Prostate gland (tissue), 2 donors: ENCODE measurements around the gene TIMP3. TPM values are rescaled to one million over a fixed set of nuclear protein-coding genes. Genes with fewer than 3 reads are reported as not detected.

Experiments used
- DNase-seq: peaks from one replicate; pipeline ENCODE4 v3.0.0-alpha.2; 2019; ENCODE audit warnings: low spot score
- H3K27ac ChIP-seq, 2 donors: fragments of 200-600 bp; sonication (generic); 2 replicates each; pipeline ENCODE4 v1.5.1; 2017 to 2019
- H3K27me3 ChIP-seq: fragments of 200-600 bp; sonication (generic); replicated peaks from 2 replicates; pipeline ENCODE4 v1.5.1; 2019; ENCODE audit not compliant: insufficient read depth
- H3K36me3 ChIP-seq, 2 donors: fragments of 200-600 bp; sonication (generic); 1 replicate in 1 of 2; 2 replicates in 1 of 2; pipeline versions ENCODE4 v1.5.1 to v1.8.1; 2017 to 2019
- H3K4me1 ChIP-seq: fragments of 200-600 bp; sonication (generic); replicated peaks from 2 replicates; pipeline ENCODE4 v1.5.1; 2019
- H3K4me3 ChIP-seq, 2 donors: fragments of 200-600 bp; sonication (generic); 2 replicates each; pipeline ENCODE4 v1.5.1; 2017 to 2019
- H3K9me3 ChIP-seq: fragments of 200-600 bp; sonication (generic); 2 replicates; pipeline ENCODE4 v1.5.1; 2017
- POLR2A ChIP-seq: fragments of 450-650 bp; IDR thresholded peaks from one replicate; pipeline ENCODE4 v1.6.1; 2016; ENCODE audit warnings: antibody characterized with exemption, mild to moderate bottlenecking
- POLR2AphosphoS5 ChIP-seq: sonication (generic); formaldehyde crosslinking; IDR thresholded peaks from one replicate; pipeline ENCODE4 v1.6.1; 2017; ENCODE audit warnings: antibody characterized with exemption
- WGBS: methylation state at CpG from one replicate; pipeline ENCODE4 v1.1.5; 2018; 5-methylcytosine and 5-hydroxymethylcytosine counted together
- intact Hi-C: fragments of 100-400 bp; cut with DNase I; formaldehyde crosslinking; loops from one replicate; pipeline ENCODE4 v1.14.2; 2022
- total RNA-seq, 2 donors: library from RNA; depleted of rRNA; stranded (reverse); fragments of >200 nt; gene quantifications; one replicate each; pipeline ENCODE4 v1.1.0, GENCODE V29; 2016
- TF ChIP-seq, protein P1 (sequence below), 4 experiments: fragments of 200-600 bp in 2 of 4; fragments of 450-650 bp in 2 of 4; sonication (generic) in 2 of 4; IDR thresholded peaks; 1 replicate in 3 of 4; 2 replicates in 1 of 4; pipeline ENCODE4 v1.5.1; 2016 to 2019; ENCODE audit warnings: antibody characterized with exemption in 4 of 4, mild to moderate bottlenecking in 2 of 4, moderate library complexity in 2 of 4

The TIMP3 gene
- total RNA-seq, 2 donors from 2014 or later, result 148 to 397 TPM

DNA sequence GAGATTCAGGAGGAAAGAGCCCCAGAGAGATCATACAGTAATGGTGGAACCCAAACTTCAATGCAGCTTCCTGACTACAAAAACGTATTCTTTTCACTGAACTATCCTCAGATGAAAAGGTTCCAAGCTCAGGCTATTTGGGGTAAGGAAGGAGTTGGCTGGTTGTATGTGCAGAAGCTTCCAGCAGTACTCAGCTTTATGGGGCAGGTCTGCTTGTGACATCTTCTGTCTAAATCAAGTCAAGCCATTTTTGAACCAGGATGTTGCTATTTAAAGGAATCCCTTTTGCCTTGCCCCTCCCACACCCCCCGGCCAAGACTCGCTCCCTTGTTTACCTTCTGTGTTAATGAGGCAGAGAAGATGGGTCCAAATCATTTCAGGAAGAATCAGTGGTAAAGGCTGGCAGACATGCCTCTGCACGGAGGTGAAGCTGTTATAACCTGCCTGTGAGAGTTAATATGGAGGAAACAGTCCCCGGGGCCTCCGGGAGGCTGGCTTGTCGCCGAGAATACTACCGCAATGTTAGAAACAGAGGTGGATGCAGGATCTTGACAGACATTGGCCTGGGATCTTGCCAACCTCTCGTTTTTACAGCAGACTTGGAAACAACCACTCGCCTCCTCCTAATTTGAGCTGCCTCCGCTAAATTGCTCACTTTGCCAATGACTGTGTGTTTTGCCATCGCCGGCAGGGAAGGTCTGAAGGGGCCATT, 45.4 kb downstream of the TIMP3 start:
- no peaks in the 10 kb centered on the region for H3K36me3 ChIP-seq
- no peaks in the 10 kb centered on the region for H3K27me3 ChIP-seq
- no peak overlapping the region for H3K4me3 ChIP-seq
- intact Hi-C loops, result no loop called here
- peaks cover 16% of the 10 kb centered on the region for H3K4me1 ChIP-seq
- H3K27ac ChIP-seq, result peak overlapping the region; percentile 60 to 68
- TF ChIP-seq, protein P1, sequence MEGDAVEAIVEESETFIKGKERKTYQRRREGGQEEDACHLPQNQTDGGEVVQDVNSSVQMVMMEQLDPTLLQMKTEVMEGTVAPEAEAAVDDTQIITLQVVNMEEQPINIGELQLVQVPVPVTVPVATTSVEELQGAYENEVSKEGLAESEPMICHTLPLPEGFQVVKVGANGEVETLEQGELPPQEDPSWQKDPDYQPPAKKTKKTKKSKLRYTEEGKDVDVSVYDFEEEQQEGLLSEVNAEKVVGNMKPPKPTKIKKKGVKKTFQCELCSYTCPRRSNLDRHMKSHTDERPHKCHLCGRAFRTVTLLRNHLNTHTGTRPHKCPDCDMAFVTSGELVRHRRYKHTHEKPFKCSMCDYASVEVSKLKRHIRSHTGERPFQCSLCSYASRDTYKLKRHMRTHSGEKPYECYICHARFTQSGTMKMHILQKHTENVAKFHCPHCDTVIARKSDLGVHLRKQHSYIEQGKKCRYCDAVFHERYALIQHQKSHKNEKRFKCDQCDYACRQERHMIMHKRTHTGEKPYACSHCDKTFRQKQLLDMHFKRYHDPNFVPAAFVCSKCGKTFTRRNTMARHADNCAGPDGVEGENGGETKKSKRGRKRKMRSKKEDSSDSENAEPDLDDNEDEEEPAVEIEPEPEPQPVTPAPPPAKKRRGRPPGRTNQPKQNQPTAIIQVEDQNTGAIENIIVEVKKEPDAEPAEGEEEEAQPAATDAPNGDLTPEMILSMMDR (IDR thresholded peaks at IDR 0.05), result peak in 1 of 4 experiments; percentile 6
- TF ChIP-seq POLR2AphosphoS5 (peak; percentile 94), POLR2A (no peak)
- WGBS, result 12% methylated on average over 14 of the region's 14 CpGs
- H3K9me3 ChIP-seq, result no peaks in the 10 kb centered on the region
- DNase-seq, result peak; percentile 94

- H3K4me1 ChIP-seq, result peaks cover 20% of the 10 kb centered on the region
- DNase-seq, result no peak
- H3K27ac ChIP-seq, result peak overlapping the region in 1 of 2 donors; percentile 68
- H3K27me3 ChIP-seq, result no peaks in the 10 kb centered on the region
- intact Hi-C loops, result no loop called here
- H3K9me3 ChIP-seq, result no peaks in the 10 kb centered on the region
- TF ChIP-seq, protein P1 (IDR thresholded peaks at IDR 0.05), result no peak
- no peak for TF ChIP-seq POLR2A
- TF ChIP-seq POLR2AphosphoS5, result no peak
- no peak overlapping the region for H3K4me3 ChIP-seq
- H3K36me3 ChIP-seq, result no peaks in the 10 kb centered on the region
- 0% methylated on average over 1 of the region's 1 CpG for WGBS
Measured at GRCh38 chr22:32848226-32848625, 46.7 kb downstream of the TIMP3 start.

- Histone ChIP-seq H3K27me3 (no peaks in the 10 kb centered on the region), H3K27ac (peak overlapping the region; percentile 33 to 72), H3K36me3 (no peaks in the 10 kb centered on the region), H3K4me3 (no peak overlapping the region), H3K4me1 (peaks cover 17% of the 10 kb centered on the region), H3K9me3 (no peaks in the 10 kb centered on the region)
- 53% methylated on average over 4 of the region's 4 CpGs for WGBS
- intact Hi-C loops, result no loop called here
- no peak for TF ChIP-seq POLR2A
- TF ChIP-seq, protein P1 (IDR thresholded peaks at IDR 0.05), result no peak
- TF ChIP-seq POLR2AphosphoS5, result no peak
- no peak for DNase-seq
Measured at GRCh38 chr22:32849501-32849900, 48.0 kb downstream of the TIMP3 start.

DNA sequence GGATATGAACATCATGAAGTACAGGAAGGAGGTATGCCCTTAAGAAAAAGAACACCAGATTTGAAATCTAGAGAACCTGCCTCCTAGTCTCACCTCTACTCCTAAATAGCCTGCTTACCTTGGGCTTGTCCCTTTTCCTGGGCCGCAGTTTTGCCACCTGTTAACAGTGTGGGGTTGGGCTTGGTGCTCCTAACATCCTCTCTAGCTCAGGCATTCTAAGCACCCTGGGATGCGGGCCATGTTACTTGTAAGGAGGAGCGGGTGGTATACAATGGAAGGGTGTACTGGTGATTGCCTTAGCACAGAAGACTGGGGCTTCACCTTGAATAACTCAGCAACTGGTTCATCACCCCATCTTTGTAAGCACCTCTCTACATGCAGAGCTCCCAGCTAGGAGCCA, 48.7 kb downstream of the TIMP3 start:
- no peak for DNase-seq
- Histone ChIP-seq H3K27ac (peak overlapping the region; percentile 72 to 73), H3K4me3 (no peak overlapping the region), H3K9me3 (no peaks in the 10 kb centered on the region), H3K27me3 (no peaks in the 10 kb centered on the region), H3K36me3 (no peaks in the 10 kb centered on the region), H3K4me1 (peaks cover 17% of the 10 kb centered on the region)
- WGBS, result 96% methylated on average over 3 of the region's 3 CpGs
- no peak for TF ChIP-seq POLR2A
- TF ChIP-seq, protein P1 (IDR thresholded peaks at IDR 0.05), result no peak
- no peak for TF ChIP-seq POLR2AphosphoS5
- intact Hi-C loops, result loop anchor here (2.0 to 5.0 kb wide), 3 partner anchors 47 to 228 kb away; no protein-coding TSS in a partner anchor
